GM18498 (cell line): ENCODE measurements around the gene PRR36.

Experiments used
- ATAC-seq: cut with Tn5 transposase; IDR thresholded peaks from one replicate; pipeline ENCODE4 v1.9.1; 2021; ENCODE audit warnings: mild to moderate bottlenecking, moderate library complexity; ENCODE audit not compliant: unreplicated experiment

PRR36 gene

GRCh38 chr19:7913652-7914051 is 39.5 kb upstream of the PRR36 start:
- no peak for ATAC-seq

DNA sequence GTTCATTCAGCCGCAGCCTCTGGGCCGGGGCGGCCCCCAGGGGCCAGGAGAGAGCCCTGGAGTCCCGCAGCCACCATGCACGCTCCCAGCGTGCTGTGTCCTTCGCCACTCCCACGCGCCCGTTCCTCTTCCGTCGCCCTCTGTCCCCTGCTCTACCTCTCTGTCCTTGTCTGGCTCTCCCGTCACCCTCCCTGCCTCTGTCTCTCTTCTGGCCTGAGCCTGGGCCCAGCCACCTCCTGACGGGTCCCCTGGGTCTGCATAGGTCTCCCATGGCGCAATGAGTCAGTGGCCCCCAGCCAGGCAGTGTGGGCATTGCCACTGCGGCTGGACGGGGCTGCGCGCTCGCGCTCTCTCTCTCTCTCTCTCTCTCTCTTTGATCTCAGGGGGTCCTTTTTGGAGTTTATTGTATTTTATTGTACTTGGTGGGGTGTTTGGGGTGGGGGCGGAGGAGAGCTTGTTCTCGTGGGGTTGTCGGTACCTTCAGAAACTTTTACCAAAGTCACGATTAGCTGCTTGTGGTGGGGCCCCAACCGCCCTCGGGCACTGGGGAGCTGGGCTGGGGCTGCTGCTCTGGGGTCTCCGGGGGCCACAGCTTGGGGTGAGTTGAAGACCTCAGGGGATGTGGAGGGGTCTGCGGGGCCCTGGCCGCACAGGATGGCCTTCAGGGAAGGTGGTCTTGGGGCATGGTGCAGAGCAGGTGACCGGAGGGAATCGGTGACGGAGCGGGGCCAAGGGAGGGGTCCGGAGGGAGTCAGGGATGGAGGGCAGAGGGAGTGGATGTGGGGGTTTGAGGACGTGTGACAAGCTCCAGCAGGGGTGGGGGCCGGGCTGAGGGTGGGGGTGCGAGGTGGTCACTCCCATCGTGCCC is 38.7 kb upstream of the PRR36 start:
- ATAC-seq: no peak

- no peak for ATAC-seq
These were observed 38.0 kb upstream of the PRR36 start for GRCh38 chr19:7912144-7912696.

GRCh38 chr19:7911508-7912143 is 37.4 kb upstream of the PRR36 start:
- ATAC-seq: no peak

DNA sequence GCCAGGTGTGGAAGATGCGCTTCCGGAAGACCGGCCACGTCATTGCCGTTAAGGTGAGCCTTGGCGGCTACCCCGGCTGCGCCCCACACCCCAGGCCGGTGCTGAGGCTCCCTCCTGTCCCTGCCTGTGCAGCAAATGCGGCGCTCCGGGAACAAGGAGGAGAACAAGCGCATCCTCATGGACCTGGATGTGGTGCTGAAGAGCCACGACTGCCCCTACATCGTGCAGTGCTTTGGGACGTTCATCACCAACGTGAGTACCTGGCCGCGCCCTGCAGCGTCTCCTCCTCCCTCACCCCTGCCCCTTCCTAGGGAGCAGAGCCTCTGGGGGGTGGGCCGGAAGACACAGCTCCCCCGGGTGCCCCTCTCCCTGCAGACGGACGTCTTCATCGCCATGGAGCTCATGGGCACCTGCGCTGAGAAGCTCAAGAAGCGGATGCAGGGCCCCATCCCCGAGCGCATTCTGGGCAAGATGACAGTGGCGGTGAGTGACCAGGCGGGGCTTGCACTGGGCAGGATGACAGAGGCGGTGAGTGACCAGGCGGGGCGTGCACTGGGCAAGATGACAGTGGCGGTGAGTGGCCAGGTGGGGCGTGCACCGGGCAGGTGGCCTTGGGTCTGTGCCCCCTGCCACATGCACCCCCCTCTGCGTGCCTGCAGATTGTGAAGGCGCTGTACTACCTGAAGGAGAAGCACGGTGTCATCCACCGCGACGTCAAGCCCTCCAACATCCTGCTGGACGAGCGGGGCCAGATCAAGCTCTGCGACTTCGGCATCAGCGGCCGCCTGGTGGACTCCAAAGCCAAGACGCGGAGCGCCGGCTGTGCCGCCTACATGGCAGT is 36.4 kb upstream of the PRR36 start:
- no peak for ATAC-seq

- no peak for ATAC-seq
These were observed 35.4 kb upstream of the PRR36 start for GRCh38 chr19:7909471-7910067.

GRCh38 chr19:7908742-7909461 is 34.7 kb upstream of the PRR36 start:
- no peak for ATAC-seq

DNA sequence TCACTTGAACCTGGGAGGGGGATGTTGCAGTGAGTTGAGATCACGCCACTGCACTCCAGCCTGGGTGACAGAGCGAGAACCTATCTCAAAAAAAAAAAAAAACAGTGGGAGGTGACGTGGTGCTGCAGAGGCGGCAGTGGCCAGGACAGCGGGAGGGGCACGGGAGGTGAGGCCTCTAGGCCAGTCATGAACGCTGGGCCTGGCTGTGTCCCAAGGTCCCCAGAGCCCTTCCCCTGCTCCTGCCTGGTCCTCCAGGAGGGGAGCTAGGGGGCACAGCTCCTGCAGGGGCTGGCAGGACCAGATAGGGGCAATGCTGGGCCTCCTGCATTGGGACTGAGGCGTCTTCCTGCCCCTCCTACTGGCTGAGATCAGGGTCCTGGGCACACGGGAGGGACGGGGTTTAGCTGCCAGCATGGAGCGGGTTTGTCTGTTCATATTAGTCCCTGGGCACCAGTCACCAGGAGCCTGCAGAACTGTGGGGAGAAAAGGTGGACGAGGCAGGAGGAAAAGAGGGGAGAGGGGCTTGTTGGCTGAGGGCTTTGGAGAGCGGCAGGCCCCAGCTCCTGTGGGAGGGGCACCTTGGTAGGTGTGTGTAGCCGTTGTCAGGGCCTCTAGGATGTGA is 34.0 kb upstream of the PRR36 start:
- no peak for ATAC-seq

DNA sequence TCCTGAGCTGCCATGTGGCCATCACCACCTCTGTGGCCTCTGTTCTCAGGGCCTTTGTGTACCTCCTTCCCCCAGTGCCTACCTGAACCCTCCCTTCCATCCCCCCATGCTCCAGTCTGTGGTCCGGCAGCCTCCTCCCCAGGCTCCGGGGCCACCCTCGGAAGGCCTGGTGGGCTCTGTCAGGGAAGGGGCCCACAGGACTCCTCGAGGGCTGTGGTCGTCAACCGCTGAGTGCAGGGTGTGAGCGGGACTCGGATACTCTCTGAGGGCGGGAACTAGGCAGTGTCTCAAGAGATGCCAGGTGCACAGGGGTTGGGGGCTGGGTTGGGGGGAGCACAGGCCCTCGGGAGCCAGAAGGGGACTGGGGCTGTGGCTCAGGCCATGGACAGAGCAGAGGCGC is 33.4 kb upstream of the PRR36 start:
- ATAC-seq: no peak

- ATAC-seq: no peak
These were observed 32.9 kb upstream of the PRR36 start for GRCh38 chr19:7907122-7907521.

DNA sequence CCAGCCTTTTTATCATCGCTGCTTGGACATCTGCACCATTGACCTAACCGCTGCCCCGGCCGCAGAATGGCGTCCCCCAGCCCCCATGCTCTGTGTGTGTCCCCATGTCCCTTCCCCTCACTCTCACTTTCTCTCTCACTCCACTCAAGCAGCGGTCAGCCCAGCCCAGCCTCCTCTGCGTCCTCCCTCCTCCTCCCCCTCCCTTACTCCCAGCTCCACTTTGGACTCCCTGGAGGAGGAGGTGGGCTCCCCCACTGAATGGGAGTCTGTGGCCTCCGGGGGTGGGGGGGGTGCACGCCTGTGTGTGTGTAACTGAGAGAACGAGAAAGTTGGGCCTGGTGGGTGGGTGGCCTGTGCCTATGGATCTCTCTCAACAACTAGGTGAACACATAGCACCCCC is 31.7 kb upstream of the PRR36 start:
- ATAC-seq: no peak

DNA sequence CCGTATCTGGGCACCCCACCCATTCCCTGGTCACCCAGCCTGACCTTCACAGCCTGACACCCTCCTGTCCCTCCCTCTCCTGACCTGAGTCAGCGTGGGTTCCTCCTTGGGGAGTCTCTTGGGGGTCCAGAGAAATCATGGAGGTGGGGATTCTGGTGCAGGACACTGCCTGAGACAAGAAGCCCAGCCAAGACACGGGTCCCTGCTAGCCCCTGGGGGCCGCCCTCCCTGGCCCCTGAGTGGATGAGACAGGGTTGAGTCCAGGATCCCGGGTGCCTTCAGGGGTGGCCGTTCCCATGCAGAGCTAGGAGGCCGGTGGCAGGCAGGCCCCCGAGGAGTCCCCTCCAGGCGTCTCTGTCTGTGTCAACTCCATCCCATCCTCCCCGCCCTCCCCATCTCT is 31.1 kb upstream of the PRR36 start:
- ATAC-seq: no peak

DNA sequence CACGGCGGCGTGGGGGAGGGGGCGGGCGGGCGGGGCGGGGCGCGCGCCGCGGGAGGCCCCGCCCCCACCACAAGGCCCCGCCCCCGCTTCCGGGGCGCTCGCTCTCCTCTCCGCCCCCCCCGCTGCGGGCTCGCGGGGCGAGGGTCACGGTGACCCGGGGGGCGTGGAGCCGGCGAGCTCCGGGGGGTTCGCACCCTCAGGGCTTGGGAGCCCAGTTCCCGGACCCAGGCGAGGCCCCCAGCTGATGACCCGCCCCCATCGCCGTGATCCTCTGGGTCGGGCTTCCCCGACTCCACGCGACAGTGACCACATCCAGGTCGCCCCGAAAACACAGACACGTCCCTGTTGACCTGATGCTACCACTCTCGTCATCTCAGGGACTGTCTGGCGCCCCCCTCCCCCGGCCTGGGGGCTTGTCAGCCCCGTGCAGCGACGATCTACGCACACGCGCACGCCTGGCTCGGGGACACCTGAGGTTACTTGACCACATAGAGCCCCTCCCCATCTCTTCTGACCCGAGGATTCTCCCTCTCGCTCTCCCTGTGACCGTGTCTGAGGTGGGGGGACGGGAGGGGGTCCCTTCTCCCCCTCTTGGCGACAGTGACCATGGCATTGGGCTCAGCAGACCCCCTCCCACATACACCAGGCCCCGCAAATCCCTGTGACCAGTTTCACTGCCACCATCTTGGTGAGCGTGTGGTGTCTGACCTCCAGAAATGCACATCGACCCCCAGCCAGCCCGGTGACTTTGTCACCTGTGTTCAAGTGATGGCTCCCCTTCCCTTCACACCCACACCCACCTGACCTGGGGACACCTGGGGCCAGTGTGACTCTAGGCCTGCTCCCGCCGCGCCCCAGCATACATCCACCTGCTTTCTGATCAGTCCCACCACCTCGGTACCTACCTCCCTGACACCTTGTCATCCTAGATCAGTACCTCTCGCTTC is 30.2 kb upstream of the PRR36 start:
- peak; percentile 39 for ATAC-seq

- peak; percentile 86 for ATAC-seq
These were observed 29.3 kb upstream of the PRR36 start, which contains the start of gene MAP2K7 for GRCh38 chr19:7903244-7904073. Gene MAP2K7, plus strand, starts transcription at chr19:7903877. Its CDS starts 68 bp downstream, at chr19:7903945.

GRCh38 chr19:7902796-7903243 is 28.6 kb upstream of the PRR36 start:
- ATAC-seq: no peak

DNA sequence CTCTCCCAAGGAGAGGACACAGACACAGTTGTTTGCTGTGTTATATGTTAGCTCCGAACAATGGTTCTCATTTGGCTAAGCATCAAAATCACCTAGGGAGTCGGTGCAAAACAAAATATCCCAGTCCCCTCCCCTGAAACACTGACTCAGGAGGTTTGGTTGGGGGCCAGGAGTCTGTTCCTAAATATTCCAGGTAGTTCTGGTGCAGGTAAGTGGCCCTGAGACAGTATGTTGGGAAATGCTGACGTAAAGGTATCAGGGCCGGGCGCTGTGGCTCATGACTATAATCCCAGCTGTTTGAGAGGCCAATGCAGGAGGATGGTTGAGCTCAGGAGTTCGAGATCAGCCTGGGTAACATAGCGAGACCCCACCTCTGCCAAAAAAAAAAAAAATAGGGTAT is 27.1 kb upstream of the PRR36 start:
- no peak for ATAC-seq

- ATAC-seq: no peak
These were observed 26.7 kb upstream of the PRR36 start for GRCh38 chr19:7900931-7901330.
